HUES48 (cell line): Measurements from ENCODE around the gene RPH3AL.

Source experiments
- H3K27ac ChIP-seq: one replicate; pipeline ENCODE4 v1.7.0; 2013; ENCODE audit warnings: low read depth, low read length, inconsistent platforms
- H3K27me3 ChIP-seq: 2 replicates; pipeline ENCODE4 v1.6.1; 2013; ENCODE audit warnings: mild to moderate bottlenecking, low read length; ENCODE audit not compliant: control insufficient read depth, insufficient read depth
- H3K36me3 ChIP-seq: 2 replicates; pipeline ENCODE4 v1.6.1; 2013; ENCODE audit warnings: low read length; ENCODE audit not compliant: control insufficient read depth, insufficient read depth
- H3K4me1 ChIP-seq: 2 replicates; pipeline ENCODE4 v1.6.1; 2013; ENCODE audit warnings: mild to moderate bottlenecking, low read length; ENCODE audit not compliant: control insufficient read depth, insufficient read depth
- H3K4me3 ChIP-seq: 2 replicates; pipeline ENCODE4 v1.5.1; 2013; ENCODE audit warnings: mild to moderate bottlenecking, low read depth, low read length
- H3K9ac ChIP-seq: 2 replicates; pipeline ENCODE4 v1.6.1; 2013; ENCODE audit warnings: mild to moderate bottlenecking, low read depth, low read length, moderate library complexity
- H3K9me3 ChIP-seq: 2 replicates; pipeline ENCODE4 v1.6.1; 2013; ENCODE audit warnings: low read length; ENCODE audit not compliant: control insufficient read depth, insufficient read depth

RPH3AL gene

GRCh38 chr17:360092-360750 is 7.6 kb upstream of the RPH3AL start:
- no peak overlapping the region for H3K27ac ChIP-seq
- H3K4me1 ChIP-seq = no peaks in the 10 kb centered on the region
- peaks cover 15% of the 10 kb centered on the region for H3K9me3 ChIP-seq
- H3K4me3 ChIP-seq = no peak overlapping the region
- H3K9ac ChIP-seq = no peak overlapping the region
- H3K27me3 ChIP-seq = no peaks in the 10 kb centered on the region
- no peaks in the 10 kb centered on the region for H3K36me3 ChIP-seq

DNA sequence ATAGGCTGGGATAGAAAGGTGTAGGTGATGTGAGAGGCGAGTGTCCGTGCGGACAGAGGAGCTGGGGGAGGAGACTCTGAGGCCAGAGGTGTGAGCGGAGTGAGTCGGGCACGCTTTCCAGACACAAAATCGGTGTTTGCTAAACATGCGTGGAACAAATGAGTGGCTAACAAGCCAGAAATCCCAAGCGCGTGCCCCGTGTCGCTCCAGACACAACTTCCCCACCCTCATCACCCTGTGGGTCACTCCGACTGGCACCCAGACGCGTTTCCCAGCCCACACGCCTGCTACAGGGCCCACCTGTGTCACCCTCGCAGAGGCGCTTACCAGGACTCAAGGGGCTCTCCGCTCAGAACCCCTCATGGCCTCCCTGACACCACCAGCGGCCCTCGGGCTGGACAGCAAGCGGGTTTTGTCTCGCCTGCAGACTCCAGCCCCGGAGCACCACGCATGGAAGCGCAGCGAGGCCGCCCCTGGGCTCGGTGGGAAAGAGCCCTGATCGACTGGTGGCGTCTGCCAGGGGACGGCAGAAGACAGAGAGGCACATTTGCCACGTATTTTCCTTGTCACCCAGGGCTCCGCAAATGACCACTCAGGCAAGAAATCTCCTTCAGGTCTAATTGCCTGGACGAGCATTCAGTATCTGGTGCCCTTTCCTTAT is 6.0 kb upstream of the RPH3AL start:
- Histone ChIP-seq H3K9me3 (peaks cover 22% of the 10 kb centered on the region), H3K27ac (no peak overlapping the region), H3K4me1 (no peaks in the 10 kb centered on the region), H3K4me3 (no peak overlapping the region), H3K27me3 (no peaks in the 10 kb centered on the region), H3K36me3 (no peaks in the 10 kb centered on the region), H3K9ac (no peak overlapping the region)

GRCh38 chr17:357644-358043 is 5.0 kb upstream of the RPH3AL start:
- no peaks in the 10 kb centered on the region for H3K36me3 ChIP-seq
- H3K4me1 ChIP-seq = peaks cover 2% of the 10 kb centered on the region; the same call in 1 of the 2 replicates
- H3K9me3 ChIP-seq = peaks cover 22% of the 10 kb centered on the region
- no peak overlapping the region for H3K27ac ChIP-seq
- H3K27me3 ChIP-seq = no peaks in the 10 kb centered on the region
- H3K4me3 ChIP-seq = no peak overlapping the region
- no peak overlapping the region for H3K9ac ChIP-seq

- Histone ChIP-seq H3K36me3 (no peaks in the 10 kb centered on the region), H3K4me1 (peaks cover 6% of the 10 kb centered on the region; the same call in 1 of the 2 replicates), H3K27me3 (no peaks in the 10 kb centered on the region), H3K4me3 (no peak overlapping the region), H3K9ac (no peak overlapping the region), H3K27ac (no peak overlapping the region), H3K9me3 (peaks cover 22% of the 10 kb centered on the region)
These were observed 4.2 kb upstream of the RPH3AL start for GRCh38 chr17:356671-357434.

- Histone ChIP-seq H3K27me3 (no peaks in the 10 kb centered on the region), H3K4me1 (peaks cover 6% of the 10 kb centered on the region; the same call in 1 of the 2 replicates), H3K27ac (no peak overlapping the region), H3K4me3 (no peak overlapping the region), H3K36me3 (no peaks in the 10 kb centered on the region), H3K9ac (no peak overlapping the region), H3K9me3 (peaks cover 22% of the 10 kb centered on the region)
These were observed 2.3 kb upstream of the RPH3AL start for GRCh38 chr17:354651-355556.

- Histone ChIP-seq H3K4me1 (peaks cover 6% of the 10 kb centered on the region; the same call in 1 of the 2 replicates), H3K27me3 (no peaks in the 10 kb centered on the region), H3K27ac (no peak overlapping the region), H3K36me3 (no peaks in the 10 kb centered on the region), H3K9ac (no peak overlapping the region), H3K9me3 (peaks cover 22% of the 10 kb centered on the region), H3K4me3 (no peak overlapping the region)
These were observed 1.2 kb upstream of the RPH3AL start for GRCh38 chr17:353838-354234.

- Histone ChIP-seq H3K4me3 (no peak overlapping the region), H3K27ac (no peak overlapping the region), H3K4me1 (peaks cover 6% of the 10 kb centered on the region; the same call in 1 of the 2 replicates), H3K36me3 (no peaks in the 10 kb centered on the region), H3K27me3 (no peaks in the 10 kb centered on the region), H3K9me3 (peaks cover 22% of the 10 kb centered on the region), H3K9ac (no peak overlapping the region)
These were observed 718 bp upstream of the RPH3AL start for GRCh38 chr17:353213-353837.

- no peak overlapping the region for H3K9ac ChIP-seq
These were observed 659 bp downstream of the RPH3AL start for GRCh38 chr17:351875-352420.

GRCh38 chr17:351449-351738 is 1.2 kb downstream of the RPH3AL start:
- Histone ChIP-seq H3K4me3 (no peak overlapping the region), H3K27me3 (no peaks in the 10 kb centered on the region), H3K9ac (no peak overlapping the region), H3K27ac (no peak overlapping the region), H3K4me1 (peaks cover 6% of the 10 kb centered on the region; the same call in 1 of the 2 replicates), H3K36me3 (no peaks in the 10 kb centered on the region), H3K9me3 (peaks cover 13% of the 10 kb centered on the region)

More at GRCh38 chr17:351875-352420, 659 bp downstream of the RPH3AL start:
- Histone ChIP-seq H3K36me3 (no peaks in the 10 kb centered on the region), H3K27me3 (no peaks in the 10 kb centered on the region), H3K9me3 (peaks cover 19% of the 10 kb centered on the region), H3K4me1 (peaks cover 6% of the 10 kb centered on the region; the same call in 1 of the 2 replicates), H3K4me3 (no peak overlapping the region), H3K27ac (no peak overlapping the region)
